Measurements from ENCODE around the gene CCDC141.

CCDC141 gene

GRCh38 chr2:178819992-178820391 is 229.9 kb downstream of the CCDC141 start:
- no peak for DNase-seq

DNA sequence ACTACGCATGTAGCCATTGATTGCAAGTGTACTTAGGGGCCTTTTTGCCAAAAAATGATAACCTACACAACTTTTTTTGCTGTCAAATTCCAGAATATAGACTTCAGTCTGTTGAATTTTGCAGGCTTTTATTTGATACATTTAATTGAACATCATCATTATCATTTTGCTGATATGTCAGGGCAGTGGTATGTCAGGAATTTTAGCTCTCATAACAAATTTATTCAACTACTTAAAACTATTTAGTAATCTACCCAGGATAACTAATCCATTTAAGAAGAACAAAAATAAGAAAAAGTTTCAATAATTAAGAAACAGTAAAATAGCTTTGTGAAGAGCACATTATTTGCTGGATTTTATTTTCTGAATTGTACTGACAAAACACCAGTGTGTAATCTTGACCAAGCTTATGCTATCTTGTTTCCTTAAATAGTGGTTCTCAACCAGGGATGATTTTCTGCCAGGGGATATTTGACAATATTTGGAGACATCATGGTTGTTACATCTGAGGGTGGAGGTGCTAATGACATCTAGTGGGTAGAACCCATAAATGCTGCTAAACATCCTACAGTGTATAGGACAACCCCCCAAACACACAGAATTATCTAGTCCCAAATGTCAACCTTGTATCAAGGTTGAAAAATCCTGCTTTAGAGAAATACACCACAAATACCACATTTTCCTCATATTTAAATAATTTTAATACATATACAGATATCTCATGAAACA is 230.6 kb downstream of the CCDC141 start:
- no peak for DNase-seq

DNA sequence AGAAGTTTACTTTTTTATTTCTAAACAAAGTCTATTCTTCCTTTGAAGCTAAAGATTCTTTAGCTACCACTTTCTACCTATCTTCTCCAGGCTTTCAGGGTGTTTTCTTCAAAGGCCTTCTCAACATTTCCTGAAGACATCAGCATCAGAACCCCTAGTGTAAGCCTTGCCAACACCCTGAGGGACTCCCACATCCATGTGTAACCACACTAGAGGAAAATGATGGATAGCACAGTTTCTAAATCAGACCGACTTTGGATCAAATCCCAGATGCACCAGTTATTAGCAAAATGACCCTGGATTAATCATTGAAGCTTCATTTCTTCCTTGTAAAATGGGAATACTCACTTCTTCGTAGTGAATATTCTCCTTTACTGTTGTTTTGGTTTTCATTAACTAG is 238.0 kb downstream of the CCDC141 start:
- no peak for DNase-seq

DNA sequence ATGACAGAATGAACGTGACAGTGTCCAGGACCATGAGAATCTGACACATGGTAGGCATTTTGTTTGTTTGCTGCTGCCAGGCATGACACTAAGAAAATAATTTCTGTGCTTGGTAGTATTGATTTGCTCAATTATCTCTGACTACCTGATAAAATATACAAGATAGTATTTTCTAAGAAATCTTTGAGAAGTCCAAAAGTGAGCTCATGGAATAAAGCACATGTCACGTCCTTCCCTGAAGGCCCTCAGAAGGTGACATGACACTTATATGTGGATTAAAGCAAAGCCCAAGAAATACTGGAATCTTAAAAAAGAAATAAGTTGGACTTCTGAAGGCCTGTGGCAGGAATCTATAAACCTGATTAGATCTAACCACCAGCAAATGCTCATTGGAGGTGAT is 238.9 kb downstream of the CCDC141 start:
- DNase-seq = no peak

GRCh38 chr2:178810422-178810821 is 239.5 kb downstream of the CCDC141 start:
- no peak for DNase-seq

GRCh38 chr2:178807227-178808008 is 242.5 kb downstream of the CCDC141 start, which contains the start of gene TTN:
TTN (minus strand) TSS chr2:178807423; CDS start chr2:178804642, 2,781 bp downstream.
- no peak for DNase-seq

DNA sequence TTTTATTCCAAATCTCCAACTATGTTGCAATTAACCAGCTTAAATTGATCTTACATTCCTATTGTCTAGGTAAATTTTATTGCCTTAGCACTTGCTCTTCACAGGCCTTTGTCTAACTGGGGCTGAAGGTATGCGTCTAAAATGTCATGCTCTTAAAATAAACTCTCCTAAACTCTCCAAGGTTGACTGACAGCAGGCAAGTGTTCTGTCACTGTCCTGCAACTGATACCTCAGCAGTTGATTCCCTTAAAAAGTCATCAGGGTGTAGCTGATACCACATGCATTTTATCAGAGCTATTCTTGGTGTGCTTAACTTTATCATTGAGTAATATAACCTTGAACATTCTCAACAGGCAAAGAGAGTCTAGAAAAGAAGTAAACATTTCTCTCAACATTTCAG is 243.4 kb downstream of the CCDC141 start:
- no peak for DNase-seq

DNA sequence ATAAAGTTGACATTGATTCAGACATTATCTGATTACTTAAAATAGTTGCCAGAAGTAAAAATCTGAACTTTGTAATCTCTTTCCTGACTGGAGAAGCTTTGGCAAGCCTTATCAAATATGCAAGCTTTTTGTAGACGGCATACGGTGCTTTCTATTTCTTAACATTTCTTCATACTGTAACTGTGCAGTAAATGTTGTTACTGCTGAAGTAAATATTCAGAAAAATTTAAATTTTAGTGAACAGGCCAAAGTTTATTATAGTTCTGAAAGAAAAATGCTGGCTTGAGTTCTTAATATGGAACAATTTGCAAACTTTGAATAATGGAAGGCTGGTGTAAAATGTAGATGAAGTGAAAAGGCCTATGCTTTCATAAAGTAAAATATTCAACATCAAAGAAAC is 244.5 kb downstream of the CCDC141 start:
- no peak for DNase-seq

DNA sequence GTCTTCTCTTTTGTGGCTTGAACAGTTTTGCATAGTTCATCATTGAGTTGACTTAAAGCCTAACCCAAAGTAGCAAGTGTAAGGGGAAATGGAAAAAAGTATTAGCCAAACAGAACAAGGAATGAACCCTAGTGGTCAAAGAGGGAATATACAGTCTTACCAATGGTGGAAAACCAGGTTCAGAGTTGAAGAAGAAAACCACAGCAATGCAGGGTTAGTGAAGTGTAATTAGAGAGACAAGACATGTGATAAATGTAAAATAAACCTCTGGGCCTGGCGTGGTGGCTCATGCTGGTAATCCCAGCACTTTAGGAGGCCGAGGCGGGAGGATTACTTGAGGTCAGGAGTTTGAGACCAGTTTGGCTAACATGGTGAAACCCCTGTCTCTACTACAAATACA is 245.1 kb downstream of the CCDC141 start:
- no peak for DNase-seq

DNA sequence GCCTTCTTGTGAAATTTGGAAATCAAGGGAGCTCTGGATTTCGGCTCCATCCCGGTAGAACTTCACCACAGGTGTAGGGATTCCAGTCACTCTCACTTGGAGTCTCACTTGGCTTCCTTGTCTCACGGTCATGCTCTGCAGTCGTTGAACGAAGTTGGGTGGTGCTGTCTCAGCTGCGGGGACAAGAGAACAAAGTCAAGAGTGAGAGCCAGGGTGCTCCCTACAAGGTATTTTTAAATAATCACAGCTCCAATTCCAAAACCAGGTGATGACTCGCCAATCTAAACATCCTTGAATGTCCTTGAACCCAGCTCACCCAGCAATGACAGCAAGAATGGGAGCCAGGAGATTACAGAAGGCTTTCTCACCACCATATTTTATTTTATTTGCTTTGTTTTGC is 249.4 kb downstream of the CCDC141 start:
- no peak for DNase-seq

DNA sequence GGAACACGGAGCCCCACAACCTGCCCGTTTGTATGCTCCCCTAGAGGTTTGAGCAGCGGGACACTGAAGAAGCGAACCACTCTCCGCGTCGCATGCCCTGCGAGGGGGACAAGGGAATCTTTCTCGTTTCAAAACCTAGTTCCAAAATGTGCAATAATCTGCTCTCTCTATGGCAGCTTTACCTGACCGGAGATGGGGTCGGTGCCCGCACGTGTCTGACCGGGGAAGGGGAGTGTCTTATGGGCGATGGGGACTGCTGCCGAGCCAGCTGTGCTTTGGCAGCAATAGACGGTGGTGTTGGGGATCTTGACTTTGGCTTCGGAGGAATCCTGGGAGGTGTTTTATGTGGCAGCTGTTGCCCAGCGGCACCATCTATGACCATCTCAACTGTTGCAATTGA is 250.6 kb downstream of the CCDC141 start:
- no peak for DNase-seq

GRCh38 chr2:178796079-178796677 is 253.8 kb downstream of the CCDC141 start:
- no peak for DNase-seq

DNA sequence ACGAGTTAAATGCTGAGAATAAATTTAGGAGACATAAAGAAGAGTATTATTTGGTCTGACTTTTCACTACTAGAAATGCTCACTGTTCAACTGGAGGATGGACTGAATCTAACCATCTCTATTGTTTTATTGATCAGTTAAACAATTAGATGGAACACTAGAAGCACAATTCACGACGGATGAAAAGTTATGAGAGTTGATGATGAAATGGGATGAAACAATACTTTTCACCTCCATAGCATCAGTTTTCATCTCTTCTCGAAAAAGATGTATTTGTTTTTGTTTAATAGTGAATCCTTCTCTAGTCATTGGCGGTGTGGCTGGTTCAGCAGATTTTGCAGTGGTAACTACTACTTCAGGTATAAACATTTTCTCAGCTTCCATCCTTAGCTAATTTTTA is 262.0 kb downstream of the CCDC141 start:
- DNase-seq = no peak

- DNase-seq = no peak
These were observed 262.8 kb downstream of the CCDC141 start for GRCh38 chr2:178787155-178787554.

DNA sequence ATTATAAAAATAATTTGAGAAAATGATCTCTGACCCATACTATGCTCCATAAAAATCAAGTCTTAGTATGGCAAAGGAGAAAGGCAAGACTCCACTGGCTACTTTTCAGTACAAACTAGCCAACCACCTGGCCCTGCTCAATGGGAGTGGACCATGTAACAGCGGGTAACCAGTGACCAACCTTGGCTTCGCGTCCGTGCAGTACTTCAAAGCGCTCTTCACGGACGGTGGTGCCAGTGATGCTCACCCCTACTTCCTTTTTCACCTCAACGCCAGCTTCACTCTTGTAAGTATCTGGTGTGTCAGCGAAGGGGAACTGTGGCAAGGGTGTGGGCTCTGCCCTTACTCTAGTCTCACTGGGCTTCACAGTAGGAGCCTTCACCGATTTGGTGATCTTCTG is 266.0 kb downstream of the CCDC141 start:
- DNase-seq = no peak

DNA sequence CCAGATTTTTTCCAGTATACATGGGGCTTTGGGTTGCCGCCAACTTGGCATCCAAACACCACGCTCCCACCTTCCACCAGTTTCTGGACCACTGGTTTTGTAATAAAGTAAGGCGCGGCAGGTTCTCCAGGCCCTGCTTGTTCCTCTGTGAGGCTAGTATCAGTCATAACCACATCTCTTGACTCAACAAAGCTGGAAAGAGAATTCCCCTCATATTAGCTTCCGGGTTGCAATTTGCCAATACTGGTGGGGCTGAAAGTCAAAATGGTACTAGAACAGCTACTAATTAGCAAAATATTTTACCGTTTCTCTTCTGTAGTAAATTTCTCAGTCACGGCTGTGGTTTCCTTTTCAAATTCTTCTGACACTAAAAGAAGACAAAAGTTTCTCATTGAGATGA is 267.7 kb downstream of the CCDC141 start:
- DNase-seq = no peak
